ENCODE results near the gene BRD9.
"Not testable (repeated sequence)": the region's sequence is repeated elsewhere in the genome, so short reads cannot be mapped to it uniquely, and the experiment has no call there.

The BRD9 gene

DNA sequence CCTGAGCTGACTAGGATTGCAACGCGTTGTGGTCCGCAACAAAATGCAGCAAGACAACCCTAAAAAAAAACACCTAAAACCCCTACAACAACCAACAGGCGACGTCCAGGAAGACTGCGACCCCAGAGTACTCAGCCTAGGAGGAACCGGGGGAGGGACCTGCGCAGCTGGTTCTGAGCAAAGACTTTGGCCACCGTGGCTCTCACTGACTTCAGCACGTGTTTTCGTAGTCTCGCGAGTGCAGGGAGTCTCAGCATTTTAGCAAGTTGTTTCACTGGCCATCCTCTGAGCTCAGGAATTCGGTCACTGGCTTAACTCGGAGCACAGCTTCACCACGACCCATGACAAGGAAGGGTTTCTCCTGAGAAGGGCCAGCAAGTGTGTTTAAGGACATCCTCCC, 33.2 kb downstream of the BRD9 start:
- no peak for DNase-seq (ENCODE audit: low read depth, low spot score)

DNA sequence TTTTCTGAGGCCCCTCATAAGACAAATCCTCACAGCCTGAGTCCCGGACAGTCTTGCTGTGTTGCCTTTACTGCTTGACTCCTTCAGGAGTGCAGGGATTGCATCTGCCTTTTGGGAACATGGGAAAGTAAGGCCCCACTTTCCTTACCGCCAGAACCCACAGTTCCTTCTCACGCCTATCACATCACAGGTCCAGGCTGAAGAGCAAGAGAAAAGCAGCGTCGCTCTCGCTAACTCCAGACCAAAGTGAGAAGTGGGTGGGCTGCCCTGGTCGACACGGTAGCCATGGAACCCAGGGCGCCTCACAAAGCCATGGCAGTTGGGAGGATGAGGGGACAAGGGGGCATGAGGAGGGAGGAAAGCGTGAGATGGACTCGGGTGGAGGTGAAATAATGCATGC, 33.9 kb downstream of the BRD9 start:
- no peak for DNase-seq (ENCODE audit: low read depth, low spot score)

DNA sequence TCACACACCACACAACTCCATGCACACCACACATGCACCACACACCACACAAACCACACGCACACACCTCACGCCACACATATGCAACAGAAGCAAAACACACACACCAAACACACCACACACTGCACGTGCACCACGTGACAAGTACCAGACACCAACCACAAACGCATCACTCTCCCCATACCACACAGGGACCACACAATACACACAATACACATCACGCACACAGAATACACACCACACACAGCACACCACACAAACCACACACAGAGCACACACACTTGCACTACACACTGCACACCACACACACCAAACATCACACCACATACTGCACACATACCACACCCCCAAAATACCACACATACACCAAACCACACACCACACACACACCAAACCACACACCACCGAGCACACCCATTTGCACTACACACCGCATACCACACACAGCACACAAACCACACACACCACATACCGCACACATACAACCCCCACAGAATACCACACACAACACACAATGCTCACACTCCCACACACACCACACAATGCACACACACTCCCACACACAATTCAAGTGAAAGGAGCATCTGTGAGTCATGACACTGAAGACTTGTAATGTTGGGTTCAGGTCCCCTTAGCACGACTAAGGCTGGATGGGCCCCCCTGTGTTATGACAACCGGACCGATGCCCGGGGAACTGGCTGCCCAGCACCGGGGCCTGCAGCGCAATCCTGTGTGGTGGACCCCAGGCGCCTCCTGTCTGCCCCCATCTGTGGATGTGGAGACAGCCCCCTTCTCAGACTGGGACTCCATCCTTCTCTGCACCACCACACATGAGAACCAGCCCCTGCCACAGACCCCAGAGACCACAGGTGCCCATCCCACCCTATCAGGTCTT, 35.8 kb downstream of the BRD9 start:
- no peak for DNase-seq (ENCODE audit: low read depth, low spot score)

DNA sequence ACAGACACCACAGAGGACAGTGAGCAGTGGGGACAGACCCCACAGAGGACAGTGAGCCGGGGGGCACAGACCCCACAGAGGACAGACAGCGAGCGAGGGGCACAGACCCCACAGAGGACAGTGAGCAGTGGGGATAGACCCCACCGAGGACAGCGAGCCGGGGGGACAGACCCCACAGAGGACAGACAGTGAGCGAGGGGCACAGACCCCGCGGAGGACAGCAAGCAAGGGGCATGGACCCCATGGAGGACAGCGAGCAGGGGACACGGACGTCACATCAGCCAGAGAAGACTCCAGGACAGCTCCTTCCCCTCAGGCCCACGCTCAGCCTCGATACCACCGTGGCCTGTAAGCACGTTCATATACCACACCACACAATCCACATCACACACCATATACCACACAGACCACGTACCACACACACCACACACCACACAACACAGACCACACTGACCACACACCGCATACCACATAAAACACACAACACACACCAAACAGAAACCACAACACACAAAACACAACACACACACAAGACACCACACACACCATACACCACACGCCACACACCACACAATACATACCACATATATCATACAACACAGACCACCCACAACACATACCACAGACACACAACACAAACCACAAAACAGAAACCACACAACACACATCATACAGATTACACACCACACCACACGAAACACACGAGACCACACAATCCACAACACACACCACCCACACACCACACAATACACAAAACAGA, 36.6 kb downstream of the BRD9 start:
- DNase-seq (ENCODE audit: low read depth, low spot score): no peak

DNA sequence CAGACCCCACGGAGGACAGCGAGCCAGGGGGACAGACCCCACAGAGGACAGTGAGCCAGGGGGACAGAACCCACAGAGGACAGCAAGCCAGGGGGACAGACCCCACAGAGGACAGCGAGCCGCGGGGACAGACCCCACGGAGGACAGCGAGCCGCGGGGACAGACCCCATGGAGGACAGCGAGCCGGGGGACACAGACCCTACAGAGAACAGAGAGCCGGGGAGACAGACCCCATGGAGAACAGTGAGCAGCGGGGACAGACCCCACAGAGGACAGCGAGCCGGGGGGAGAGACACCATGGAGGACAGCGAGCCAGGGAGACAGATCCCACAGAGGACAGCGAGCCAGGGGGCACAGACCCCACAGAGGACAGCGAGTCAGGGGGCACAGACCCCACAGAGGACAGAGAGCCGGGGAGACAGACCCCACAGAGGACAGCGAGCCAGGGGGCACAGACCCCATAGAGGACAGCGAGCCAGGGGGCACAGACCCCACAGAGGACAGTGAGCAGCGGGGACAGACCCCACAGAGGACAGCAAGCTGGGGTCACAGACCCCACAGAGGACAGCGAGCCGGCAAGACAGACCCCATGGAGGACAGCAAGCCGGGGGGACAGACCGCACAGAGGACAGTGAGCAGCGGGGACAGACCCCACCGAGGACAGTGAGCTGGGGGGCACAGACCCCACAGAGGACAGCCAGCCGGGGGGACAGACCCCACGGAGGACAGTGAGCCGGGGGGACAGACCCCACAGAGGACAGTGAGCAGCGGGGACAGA, 37.4 kb downstream of the BRD9 start:
- DNase-seq (ENCODE audit: low read depth, low spot score): no peak

DNA sequence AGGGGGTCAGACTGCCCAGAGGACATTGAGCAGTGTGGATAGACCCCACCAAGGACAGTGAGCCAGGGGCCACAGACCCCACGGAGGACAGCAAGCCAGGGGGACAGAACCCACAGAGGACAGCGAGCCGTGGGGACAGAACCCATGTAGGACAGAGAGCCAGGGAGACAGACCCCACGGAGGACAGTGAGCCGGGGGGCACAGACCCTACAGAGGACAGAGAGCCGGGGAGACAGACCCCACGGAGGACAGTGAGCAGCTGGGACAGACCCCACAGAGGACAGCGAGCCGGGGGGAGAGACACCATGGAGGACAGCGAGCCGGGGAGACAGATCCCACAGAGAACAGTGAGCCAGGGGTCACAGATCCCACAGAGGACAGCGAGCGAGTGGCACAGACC, 38.4 kb downstream of the BRD9 start:
- no peak for DNase-seq (ENCODE audit: low read depth, low spot score)

DNA sequence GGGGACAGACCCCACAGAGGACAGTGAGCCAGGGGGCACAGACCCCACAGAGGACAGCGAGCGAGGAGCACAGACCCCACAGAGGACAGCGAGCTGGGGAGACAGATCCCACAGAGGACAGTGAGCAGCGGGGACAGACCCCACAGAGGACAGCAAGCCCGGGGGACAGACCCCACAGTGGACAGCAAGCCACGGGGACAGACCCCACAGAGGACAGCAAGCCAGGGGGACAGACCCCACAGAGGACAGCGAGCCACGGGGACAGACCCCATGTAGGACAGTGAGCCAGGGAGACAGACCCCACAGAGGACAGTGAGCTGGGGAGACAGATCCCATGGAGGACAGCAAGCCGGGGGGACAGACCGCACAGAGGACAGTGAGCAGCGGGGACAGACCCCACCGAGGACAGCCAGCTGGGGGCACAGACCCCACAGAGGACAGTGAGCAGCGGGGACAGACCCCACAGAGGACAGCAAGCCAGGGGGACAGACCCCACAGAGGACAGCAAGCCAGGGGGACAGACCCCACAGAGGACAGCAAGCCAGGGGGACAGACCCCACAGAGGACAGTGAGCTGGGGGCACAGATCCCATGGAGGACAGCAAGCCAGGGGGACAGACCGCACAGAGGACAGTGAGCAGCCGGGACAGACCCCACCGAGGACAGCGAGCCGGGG, 39.0 kb downstream of the BRD9 start:
- not testable (repeated sequence) for DNase-seq (ENCODE audit: low read depth, low spot score)

DNA sequence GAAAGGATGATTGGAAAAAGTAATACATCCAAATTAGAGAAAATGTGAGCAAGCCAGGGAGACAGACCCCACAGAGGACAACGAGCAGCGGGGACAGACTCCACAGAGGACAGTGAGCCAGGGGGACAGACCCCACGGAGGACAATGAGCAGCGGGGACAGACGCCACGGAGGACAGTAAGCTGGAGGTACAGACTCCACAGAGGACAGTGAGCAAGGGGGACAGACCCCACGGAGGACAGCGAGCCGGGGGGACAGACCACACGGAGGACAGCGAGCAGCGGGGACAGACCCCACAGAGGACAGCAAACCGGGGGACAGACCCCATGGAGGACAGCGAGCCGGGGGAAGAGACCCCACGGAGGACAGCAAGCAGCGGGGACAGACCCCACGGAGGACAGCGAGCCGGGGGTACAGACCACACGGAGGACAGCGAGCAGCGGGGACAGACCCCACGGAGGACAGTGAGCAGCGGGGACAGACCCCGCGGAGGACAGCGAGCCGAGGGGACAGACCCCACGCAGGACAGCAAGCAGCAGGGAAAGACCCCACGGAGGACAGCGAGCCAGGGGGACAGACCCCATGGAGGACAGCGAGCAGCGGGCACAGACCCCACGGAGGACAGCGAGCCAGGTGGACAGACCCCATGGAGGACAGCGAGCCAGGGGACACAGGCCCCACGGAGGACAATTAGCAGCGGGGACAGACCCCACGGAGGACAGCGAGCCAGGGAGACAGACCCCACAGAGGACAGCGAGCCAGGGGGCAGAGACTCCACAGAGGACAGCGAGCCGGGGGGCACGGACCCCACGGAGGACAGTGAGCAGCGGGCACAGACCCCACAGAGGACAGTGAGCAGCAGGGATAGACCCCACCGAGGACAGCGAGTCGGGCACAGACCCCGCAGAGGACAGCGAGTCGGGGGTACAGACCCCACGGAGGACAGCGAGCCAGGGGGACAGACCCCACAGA, 39.9 kb downstream of the BRD9 start:
- no peak for DNase-seq (ENCODE audit: low read depth, low spot score)

DNA sequence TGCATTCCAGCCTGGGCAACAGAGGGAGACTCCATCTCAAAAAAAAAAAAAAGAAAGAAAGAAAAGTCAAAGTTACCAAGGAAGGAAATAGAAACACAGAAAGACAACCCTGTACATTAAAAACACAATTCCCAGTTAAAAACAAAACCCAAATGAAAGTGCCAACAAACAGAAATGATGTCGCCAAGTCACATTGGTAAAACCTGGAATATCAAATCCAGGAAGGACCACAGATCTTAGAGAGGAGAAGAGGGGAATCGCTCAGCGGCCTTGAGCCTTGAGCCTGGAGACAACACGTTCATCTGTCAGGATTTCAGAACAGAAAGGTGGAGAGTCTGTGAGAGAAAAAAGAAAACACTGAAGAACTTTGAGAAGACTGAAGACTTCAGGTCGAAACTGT, 40.6 kb downstream of the BRD9 start:
- DNase-seq (ENCODE audit: low read depth, low spot score): no peak

DNA sequence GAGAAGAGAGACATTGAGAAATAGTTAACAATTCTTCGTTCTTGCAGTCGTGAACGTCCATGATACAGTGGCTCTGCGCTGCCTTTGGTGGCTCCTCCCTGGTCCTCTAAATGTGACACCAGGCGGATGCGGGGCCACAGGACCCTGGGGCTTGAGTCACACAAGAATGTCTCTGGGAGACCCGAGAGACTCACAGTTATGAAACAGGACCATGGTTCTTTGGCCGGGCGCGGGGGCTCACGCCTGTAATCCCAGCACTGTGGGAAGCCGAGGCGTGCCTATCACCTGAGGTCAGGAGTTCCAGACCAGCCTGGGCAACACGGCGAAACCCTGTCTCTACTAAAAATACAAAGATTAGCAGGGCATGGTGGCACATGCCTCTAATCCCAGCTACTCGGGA, 41.0 kb downstream of the BRD9 start:
- no peak for DNase-seq (ENCODE audit: low read depth, low spot score)

DNA sequence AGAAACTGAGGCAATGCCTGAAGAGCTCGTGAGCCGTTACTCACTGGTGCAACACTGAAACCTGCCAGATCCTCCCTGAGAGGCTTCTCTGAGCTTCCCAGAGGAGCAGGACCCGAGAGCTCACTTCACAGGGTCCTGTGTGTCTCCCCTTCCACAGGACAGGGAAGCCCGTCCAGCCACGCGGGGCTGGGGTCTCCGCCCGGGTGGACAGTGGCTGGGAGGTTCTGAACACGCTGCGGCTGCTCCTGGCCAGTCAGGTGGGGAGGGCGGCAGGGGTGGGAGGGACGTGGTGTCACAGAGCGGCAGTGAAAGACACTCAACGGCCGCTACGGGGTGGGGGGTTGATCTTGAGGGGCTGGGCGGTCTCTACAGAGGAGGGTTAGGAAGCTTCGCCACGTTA, 41.5 kb downstream of the BRD9 start:
- DNase-seq (ENCODE audit: low read depth, low spot score): no peak

DNA sequence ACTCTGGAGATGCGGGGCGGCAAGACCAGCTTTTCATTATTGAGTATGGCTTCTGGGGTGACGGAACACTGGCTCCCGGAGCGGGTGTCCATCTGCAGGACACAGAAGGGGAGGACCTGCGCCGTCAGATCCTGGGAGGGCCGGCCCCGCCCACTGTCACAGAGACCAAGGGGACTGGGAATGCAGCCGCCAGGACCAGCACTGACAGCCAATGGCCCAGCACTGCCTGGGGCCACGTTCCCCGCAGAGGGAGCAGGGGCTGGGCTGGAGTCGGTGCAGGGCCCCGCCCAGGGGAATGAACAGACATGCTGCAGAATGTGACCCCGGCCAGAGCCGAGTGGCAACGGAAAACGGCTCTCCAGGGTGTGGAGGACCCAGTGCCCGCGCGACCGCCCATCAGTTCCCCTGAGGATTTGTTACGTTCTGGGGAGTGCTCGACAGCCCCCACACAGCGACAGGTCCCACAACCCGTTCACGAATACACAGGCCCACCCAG, 42.0 kb downstream of the BRD9 start, which contains the start of gene ZDHHC11:
Gene ZDHHC11, minus strand, starts transcription at position 476 of the 496 bp plus-strand sequence. Its CDS starts 384 bp downstream, at position 92.
- no peak for DNase-seq (ENCODE audit: low read depth, low spot score)

DNA sequence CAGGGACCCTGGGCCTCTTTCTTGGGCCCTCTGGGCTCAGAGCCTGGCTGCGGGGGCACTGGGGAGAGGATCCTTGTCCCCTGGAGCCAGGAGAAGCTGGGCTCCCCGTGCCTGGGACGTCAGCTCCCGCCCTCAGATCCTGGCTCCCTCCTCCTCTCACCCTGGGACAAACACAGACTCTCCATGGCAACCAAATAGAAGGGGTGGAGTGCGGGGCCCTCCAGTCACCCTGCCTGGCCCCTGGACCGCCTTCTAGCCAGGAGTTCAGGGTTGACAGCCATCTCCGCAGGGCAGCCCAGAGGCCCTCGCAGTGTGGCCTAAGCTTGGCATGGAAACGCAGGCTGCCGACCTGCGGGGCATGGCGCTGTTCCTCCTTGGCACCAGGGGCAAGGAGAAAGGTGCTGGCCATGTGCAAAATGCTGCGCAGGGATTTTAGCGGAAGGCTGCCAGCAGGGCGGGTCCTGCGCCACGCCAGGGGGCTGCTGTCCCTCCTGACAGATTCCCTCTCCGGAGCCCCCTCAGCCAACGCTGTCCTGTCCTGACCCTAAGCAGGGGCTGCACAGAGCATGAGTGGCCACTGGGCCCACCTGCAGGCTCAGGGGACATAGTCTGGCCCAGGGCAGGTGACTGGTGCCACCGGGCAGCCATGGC, 42.8 kb downstream of the BRD9 start:
- DNase-seq (ENCODE audit: low read depth, low spot score): no peak

DNA sequence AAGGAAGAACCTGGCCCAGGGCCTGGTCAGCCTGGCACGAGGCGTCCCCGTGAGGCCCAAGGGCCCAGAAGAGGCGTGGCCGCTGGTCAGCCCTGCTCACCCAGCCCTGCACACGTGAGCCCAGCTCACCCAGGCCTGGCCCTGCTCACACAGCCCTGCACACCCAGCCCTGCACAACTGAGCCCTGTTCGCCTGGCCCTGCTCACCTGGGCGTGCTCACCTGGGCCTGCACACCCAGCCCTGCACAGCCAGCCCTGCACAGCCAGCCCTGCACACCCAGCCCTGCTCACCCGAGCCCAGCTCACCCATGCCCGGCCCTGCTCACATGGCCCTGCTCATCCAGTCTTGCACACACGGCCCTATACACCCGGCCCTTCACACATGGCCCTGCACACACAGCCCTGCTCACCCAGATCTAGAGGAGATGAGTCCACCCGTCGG, 43.9 kb downstream of the BRD9 start:
- DNase-seq (ENCODE audit: low read depth, low spot score): no peak

DNA sequence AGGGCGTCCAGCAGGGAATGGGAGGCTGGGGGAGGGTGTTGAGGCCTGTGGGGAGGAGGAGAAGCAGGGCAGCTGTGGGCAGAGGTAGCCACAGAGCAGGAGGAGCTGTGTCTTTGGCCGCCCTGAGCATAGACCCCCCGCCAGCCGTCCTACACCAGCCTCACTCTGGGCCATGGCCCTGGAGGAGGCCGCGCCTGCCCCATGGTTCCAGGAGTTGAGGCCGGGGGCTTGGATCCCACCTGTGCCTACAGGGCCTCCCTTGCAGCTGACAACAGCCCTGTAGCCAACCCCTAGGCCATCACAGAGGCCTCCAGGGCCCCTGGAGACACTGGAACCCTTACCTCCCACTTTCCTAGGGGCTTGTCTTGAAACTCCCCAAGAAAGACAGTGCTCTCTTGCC, 44.9 kb downstream of the BRD9 start:
- not testable (repeated sequence) for DNase-seq (ENCODE audit: low read depth, low spot score)

DNA sequence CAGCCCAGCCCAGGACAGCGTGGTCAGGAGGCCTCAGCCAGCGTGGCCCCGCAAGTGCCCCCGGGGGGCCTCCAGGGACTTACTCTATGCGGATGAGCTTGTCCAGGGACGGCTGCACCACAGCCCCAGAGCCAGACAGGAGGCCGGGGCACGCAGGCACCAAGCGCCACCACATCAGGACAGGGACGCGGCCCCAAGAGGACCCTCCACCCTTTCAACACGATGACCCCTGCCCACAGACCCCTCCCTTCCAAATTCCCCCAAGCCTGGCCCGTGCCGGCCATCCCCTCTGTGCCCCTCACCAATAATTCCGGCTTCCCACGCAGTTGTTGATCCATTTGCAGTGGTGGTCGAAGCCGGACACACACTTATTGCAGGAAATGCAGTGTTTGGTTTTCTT, 45.4 kb downstream of the BRD9 start:
- DNase-seq (ENCODE audit: low read depth, low spot score): not testable (repeated sequence)

DNA sequence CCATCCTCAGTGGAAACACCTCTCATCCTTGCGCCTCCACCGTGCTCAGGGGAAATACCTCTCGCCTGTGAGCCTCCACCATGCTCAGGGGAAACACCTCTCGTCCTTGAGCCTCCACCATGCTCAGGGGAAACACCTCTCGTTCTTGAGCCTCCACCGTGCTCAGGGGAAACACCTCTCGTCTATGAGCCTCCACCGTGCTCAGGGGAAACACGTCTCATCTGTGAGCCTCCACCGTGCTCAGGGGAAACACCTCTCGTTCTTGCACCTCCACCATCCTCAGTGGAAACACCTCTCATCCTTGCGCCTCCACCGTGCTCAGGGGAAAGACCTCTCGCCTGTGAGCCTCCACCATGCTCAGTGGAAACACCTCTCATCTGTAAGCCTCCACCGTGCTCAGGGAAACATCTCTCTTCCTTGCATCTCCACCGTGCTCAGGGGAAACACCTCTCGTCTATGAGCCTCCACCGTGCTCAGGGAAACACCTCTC, 46.0 kb downstream of the BRD9 start:
- DNase-seq (ENCODE audit: low read depth, low spot score): not testable (repeated sequence)

DNA sequence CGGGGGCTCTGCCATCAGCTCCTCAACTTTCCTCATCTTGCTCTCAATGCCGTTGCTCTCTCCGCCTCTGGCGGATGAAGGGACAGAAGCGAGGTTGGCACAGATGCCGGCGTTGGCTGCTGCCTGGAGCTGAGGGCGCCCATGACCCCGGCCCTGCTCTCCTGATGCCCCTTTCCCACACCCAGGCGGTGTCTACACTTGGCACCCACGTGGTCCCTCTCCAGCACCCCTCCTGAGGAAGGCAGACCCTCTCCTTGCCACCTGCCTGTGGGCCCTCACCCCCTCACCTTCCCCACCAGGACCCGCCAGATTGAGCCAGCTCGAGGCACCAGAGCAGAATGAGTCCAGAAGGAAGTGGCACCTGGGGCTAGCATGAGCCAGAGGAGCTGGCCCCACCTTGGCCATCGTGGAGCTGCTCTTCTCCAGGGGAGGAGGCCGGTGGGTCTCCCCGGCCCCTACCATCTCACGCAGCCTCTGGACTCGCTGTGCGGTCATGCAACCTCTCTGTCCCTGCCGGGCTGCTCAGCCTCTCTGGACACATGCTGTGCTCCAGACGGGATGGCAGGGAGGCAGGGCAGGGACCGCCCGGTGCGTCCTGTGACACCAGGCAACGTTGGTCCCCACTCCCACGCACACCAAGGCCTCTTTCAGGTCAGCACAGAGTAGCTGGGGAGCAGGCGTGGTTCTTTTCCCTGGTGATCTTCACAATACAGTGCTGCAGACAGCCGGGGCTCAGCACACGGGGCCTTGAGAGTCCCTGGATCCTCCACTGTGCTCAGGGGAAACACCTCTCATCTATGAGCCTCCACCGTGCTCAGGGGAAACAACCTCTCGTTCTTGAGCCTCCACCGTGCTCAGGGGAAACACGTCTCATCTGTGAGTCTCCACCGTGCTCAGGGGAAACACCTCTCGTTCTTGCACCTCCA, 46.7 kb downstream of the BRD9 start:
- DNase-seq (ENCODE audit: low read depth, low spot score): not testable (repeated sequence)

Data from activated CD4-positive, CD25-positive, alpha-beta regulatory T cell treated with anti-CD3 and anti-CD28 coated beads, Interleukin-2, amount 50 U/mL, for 16 hours (primary cell).